AG04450 (cell line): ENCODE measurements around the gene DTX4. TPM values are rescaled to one million over a fixed set of nuclear protein-coding genes. Genes with fewer than 3 reads are reported as not detected.
A peak's percentile ranks its signal among the peaks of the same experiment; 100 is the strongest.
"Not testable (repeated sequence)": the region's sequence is repeated elsewhere in the genome, so short reads cannot be mapped to it uniquely, and the experiment has no call there.

Source experiments
- CTCF ChIA-PET: fragments of 300-600, 350-600 bp; formaldehyde crosslinking; extraction: SDS; loops from one replicate; lab custom pipeline; 2022; ENCODE audit warnings: antibody characterized with exemption, inconsistent platforms; lab: Charles Lee
- POLR2A ChIA-PET: fragments of 350-600 bp; formaldehyde crosslinking; extraction: SDS; loops from one replicate; lab custom pipeline; 2021; ENCODE audit warnings: antibody characterized with exemption, inconsistent platforms; lab: Yijun Ruan, JAX
- DNase-seq: peaks from one replicate; pipeline ENCODE4 v3.0.0-alpha.2; 2011; ENCODE audit warnings: low read depth, low spot score
- H3K27ac ChIP-seq: one replicate; pipeline ENCODE4 v1.5.1; 2012; ENCODE audit warnings: low read depth, low read length, control low read depth
- H3K27me3 ChIP-seq: one replicate; pipeline ENCODE4 v1.6.0; 2012; ENCODE audit warnings: low read length; ENCODE audit not compliant: control insufficient read depth, insufficient read depth
- H3K4me3 ChIP-seq: 2 replicates; pipeline ENCODE4 v1.5.1; 2011; ENCODE audit warnings: mild to moderate bottlenecking, low read depth, low read length, control low read depth
- H3K9me3 ChIP-seq: 2 replicates; pipeline ENCODE4 v1.5.1; 2012; ENCODE audit warnings: low read length; ENCODE audit not compliant: control insufficient read depth, insufficient read depth
- CTCF ChIP-seq: IDR thresholded peaks from 2 replicates; pipeline ENCODE4 v1.5.1; 2011; ENCODE audit warnings: low read depth, low read length, control low read depth, inconsistent platforms
- polyA minus RNA-seq: library from RNA; depleted of rRNA, polyadenylated mRNA; stranded (reverse); fragments of >200 nt; gene quantifications from 2 replicates; pipeline ENCODE4 v1.2.3, GENCODE V29; 2011; rRNA and poly(A)+ RNA removed
- polyA plus RNA-seq: library from polyadenylated mRNA; depleted of rRNA; stranded (reverse); fragments of >200 nt; gene quantifications from 2 replicates; pipeline ENCODE4 v1.2.3, GENCODE V29; 2011; rRNA removed

Gene DTX4
- polyA plus RNA-seq, result 1.4 and 2.2 TPM in 2 replicates
- 3.2 and 5.3 TPM in 2 replicates for polyA minus RNA-seq

- DNase-seq, result peak; percentile 76
- Histone ChIP-seq H3K27ac (no peak within 1 kb of the TSS), H3K4me3 (peak within 1 kb of the TSS; percentile 71), H3K27me3 (peaks cover 3% of the 10 kb centered on the region), H3K9me3 (no peaks in the 10 kb centered on the region)
- CTCF ChIA-PET, result interaction anchor here (0.6 to 8.6 kb wide), 46 partner anchors 8 to 1364 kb away, joined by 3 to 151 read pairs (median 5); partner anchors contain the start of genes MPEG1, OR5A1, OR5A2 and PATL1
- POLR2A ChIA-PET, result interaction anchor here (0.6 to 1.6 kb wide), 8 partner anchors 16 to 384 kb away, joined by 3 to 8 read pairs (median 4); partner anchors contain the start of gene FAM111A
- peak; percentile 79 for TF ChIP-seq CTCF
Measured at GRCh38 chr11:59171508-59172322, at the start of gene DTX4. DTX4 (plus strand) TSS chr11:59172132; CDS start chr11:59172596, 464 bp downstream.

GRCh38 chr11:59135648-59136461 lies 36.1 kb upstream of the DTX4 start:
- CTCF ChIA-PET, result interaction anchor here (0.6 to 3.8 kb wide), 66 partner anchors 9 to 484 kb away, joined by 3 to 68 read pairs (median 4); partner anchors contain the start of genes DTX4 and FAM111B
- POLR2A ChIA-PET, result no interaction called here
- Histone ChIP-seq H3K27me3 (no peaks in the 10 kb centered on the region), H3K9me3 (peaks cover 12% of the 10 kb centered on the region), H3K4me3 (no peak overlapping the region), H3K27ac (no peak overlapping the region)
- peak; percentile 99 for TF ChIP-seq CTCF
- peak; percentile 39 for DNase-seq

GRCh38 chr11:59136551-59136950 lies 35.4 kb upstream of the DTX4 start:
- H3K4me3 ChIP-seq, H3K9me3 ChIP-seq, H3K27ac ChIP-seq, H3K27me3 ChIP-seq, POLR2A ChIA-PET, DNase-seq: not testable (repeated sequence)
- CTCF ChIA-PET, result interaction anchor here (0.6 to 3.8 kb wide), 47 partner anchors 8 to 484 kb away, joined by 3 to 68 read pairs (median 7); partner anchors contain the start of gene FAM111B

DNA sequence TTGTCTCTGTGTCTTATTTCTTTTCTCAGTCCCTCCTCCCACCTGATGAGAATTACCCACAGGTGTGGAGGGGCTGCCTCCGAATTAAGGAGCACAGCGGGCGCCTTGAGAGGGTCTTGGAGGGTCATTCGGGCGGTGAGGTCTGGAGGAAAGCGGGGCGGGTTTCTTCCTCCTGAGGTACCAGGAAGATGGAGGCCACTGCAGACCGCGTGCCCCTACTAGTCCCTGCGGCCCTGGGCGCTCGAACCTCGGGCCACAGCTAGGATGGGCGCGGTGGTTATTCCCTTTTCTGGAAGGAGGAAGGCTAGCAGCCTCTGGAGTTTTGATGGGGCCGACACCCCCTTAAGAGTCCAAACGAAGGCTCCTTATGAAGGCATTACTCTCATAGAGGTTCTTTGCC lies 34.7 kb upstream of the DTX4 start:
- CTCF ChIA-PET, result interaction anchor here (3.8 kb wide), 1 partner anchor 41 kb away, joined by 66 read pairs; no protein-coding TSS in a partner anchor
- POLR2A ChIA-PET, result no interaction called here

More for the DNA sequence above, 34.7 kb upstream of the DTX4 start:
- Histone ChIP-seq H3K9me3 (peaks cover 4% of the 10 kb centered on the region; the same call in 1 of the 2 replicates), H3K4me3 (no peak overlapping the region), H3K27me3 (no peaks in the 10 kb centered on the region), H3K27ac (no peak overlapping the region)
- no peak for TF ChIP-seq CTCF
- no peak for DNase-seq
